Brain microvascular endothelial cell (primary cell): ENCODE results near the gene FMN2.

Experiments used
- DNase-seq: peaks from one replicate; pipeline ENCODE4 v3.0.0-alpha.2; 2020
- H3K27ac ChIP-seq: fragments of 250-450 bp; sonication (Bioruptor Pico); 2 replicates; pipeline ENCODE4 v1.5.1; 2020; ENCODE audit warnings: mild to moderate bottlenecking, moderate library complexity
- H3K27me3 ChIP-seq: fragments of 250-450 bp; sonication (Bioruptor Pico); replicated peaks from 2 replicates; pipeline ENCODE4 v1.5.1; 2020; ENCODE audit warnings: mild to moderate bottlenecking
- H3K36me3 ChIP-seq: fragments of 250-450 bp; sonication (Bioruptor Pico); replicated peaks from 2 replicates; pipeline ENCODE4 v1.5.1; 2020; ENCODE audit warnings: mild to moderate bottlenecking
- H3K4me3 ChIP-seq: 2 replicates; pipeline ENCODE4 v1.5.1; 2011; ENCODE audit warnings: low read depth, mild to moderate bottlenecking, control low read depth, low read length, moderate library complexity
- CTCF ChIP-seq: IDR thresholded peaks from 2 replicates; pipeline ENCODE4 v1.5.1; 2011; ENCODE audit warnings: low read depth, mild to moderate bottlenecking, moderate library complexity, low read length, control low read depth, inconsistent platforms; ENCODE audit errors: missing control alignments
- in situ Hi-C: cut with HindIII; loops from 2 replicates; pipeline ENCODE4 v1.10.0; 2017; ENCODE audit warnings: low sequenced_read_pairs, low pct_ligation_motif_present

Gene FMN2

GRCh38 chr1:240244968-240245628, 153.4 kb downstream of the FMN2 start:
- in situ Hi-C loops: no loop called here
- no peaks in the 10 kb centered on the region for H3K27me3 ChIP-seq
- H3K27ac ChIP-seq: peak overlapping the region; percentile 73
- no peak overlapping the region for H3K4me3 ChIP-seq
- no peak for TF ChIP-seq CTCF
- no peaks in the 10 kb centered on the region for H3K36me3 ChIP-seq
- DNase-seq: peak; percentile 69

GRCh38 chr1:240245629-240246020, 153.9 kb downstream of the FMN2 start:
- in situ Hi-C loops: no loop called here

GRCh38 chr1:240247899-240248298, 156.2 kb downstream of the FMN2 start:
- no peaks in the 10 kb centered on the region for H3K27me3 ChIP-seq
- no peak for TF ChIP-seq CTCF
- no peak for DNase-seq
- in situ Hi-C loops: no loop called here
- no peaks in the 10 kb centered on the region for H3K36me3 ChIP-seq
- H3K27ac ChIP-seq: no peak overlapping the region
- no peak overlapping the region for H3K4me3 ChIP-seq

More at GRCh38 chr1:240245629-240246020, 153.9 kb downstream of the FMN2 start:
- H3K4me3 ChIP-seq: no peak overlapping the region
- H3K27me3 ChIP-seq: no peaks in the 10 kb centered on the region
- no peak for TF ChIP-seq CTCF
- DNase-seq: no peak
- H3K27ac ChIP-seq: peak overlapping the region; percentile 73
- no peaks in the 10 kb centered on the region for H3K36me3 ChIP-seq

- Histone ChIP-seq H3K27ac (no peak overlapping the region), H3K27me3 (no peaks in the 10 kb centered on the region), H3K4me3 (no peak overlapping the region), H3K36me3 (no peaks in the 10 kb centered on the region)
- in situ Hi-C loops: no loop called here
- no peak for TF ChIP-seq CTCF
- DNase-seq: no peak
These were observed 162.3 kb downstream of the FMN2 start for GRCh38 chr1:240254006-240254405.

- H3K27me3 ChIP-seq: no peaks in the 10 kb centered on the region
- no peak overlapping the region for H3K27ac ChIP-seq
- no peak for DNase-seq
- TF ChIP-seq CTCF: no peak
- no peaks in the 10 kb centered on the region for H3K36me3 ChIP-seq
- H3K4me3 ChIP-seq: no peak overlapping the region
- in situ Hi-C loops: no loop called here
These were observed 163.2 kb downstream of the FMN2 start for GRCh38 chr1:240254778-240255291.

GRCh38 chr1:240255922-240256321, 164.2 kb downstream of the FMN2 start:
- H3K36me3 ChIP-seq: no peaks in the 10 kb centered on the region
- no peak for DNase-seq
- H3K4me3 ChIP-seq: no peak overlapping the region
- no peak overlapping the region for H3K27ac ChIP-seq
- TF ChIP-seq CTCF: no peak
- no peaks in the 10 kb centered on the region for H3K27me3 ChIP-seq
- in situ Hi-C loops: no loop called here
